ENCODE results near the gene TAOK2. TPM values are rescaled to one million over a fixed set of nuclear protein-coding genes. Genes with fewer than 3 reads are reported as not detected.

TAOK2 gene
- total and polyA plus RNA-seq, 2 of the 13 experiments (the other 11 are each of a cell fraction or from before 2014, with no cell fraction given) = 17.4 to 43.2 TPM

DNA sequence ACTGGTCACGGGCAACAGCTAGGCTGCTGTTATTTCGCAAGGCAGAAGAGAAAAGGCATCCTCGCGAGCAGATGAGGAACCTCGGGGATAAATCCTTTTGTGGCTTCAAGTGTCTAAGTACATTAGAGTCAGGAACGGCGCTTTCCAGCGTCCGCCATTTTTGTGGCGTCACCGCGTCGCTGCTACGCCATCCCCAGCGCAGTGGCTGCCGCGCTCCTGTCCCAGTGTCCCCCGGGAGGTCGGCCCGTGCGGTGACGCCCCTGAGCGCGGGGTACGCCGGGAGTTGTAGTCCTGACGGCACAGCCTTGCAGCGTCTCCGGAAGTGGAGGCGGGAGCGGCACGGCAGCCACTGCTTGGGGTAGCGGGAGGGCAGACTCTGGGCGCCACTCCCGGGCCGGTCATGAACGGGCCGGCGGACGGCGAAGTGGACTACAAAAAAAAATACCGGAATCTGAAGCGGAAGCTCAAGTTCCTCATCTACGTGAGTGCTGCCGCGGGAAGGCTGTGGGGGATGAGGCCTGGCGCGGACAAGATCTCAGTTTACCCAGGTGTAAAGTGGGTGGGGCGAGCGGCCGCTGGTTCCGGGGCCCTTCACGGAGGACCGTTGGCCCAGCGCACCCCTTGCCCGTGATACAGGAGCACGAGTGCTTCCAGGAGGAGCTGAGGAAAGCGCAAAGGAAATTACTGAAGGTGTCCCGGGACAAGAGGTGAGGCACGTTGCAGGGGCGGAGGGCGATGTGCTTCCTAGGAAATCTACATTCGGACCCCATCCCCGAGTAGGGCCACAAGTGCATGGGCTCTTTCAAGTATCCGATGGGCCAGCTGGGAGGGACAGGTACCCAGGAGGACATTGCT, 22.5 kb downstream of the TAOK2 start, which contains the start of gene INO80E (continued):
- TF ChIP-seq ZBTB37 (CRISPR knock-in tag; IDR thresholded peaks at IDR 0.05) (0 out of 2 replicates have a peak, but pooled peaks have one; percentile 31), ZSCAN29 (CRISPR knock-in tag; conservative IDR thresholded peaks at IDR 0.05) (no peak; the same call in 1 of the 2 replicates), ZMYM3 (CRISPR knock-in tag; IDR thresholded peaks at IDR 0.05) (peak; percentile 55), SPEN (CRISPR knock-in tag; IDR thresholded peaks at IDR 0.05; ENCODE audit: low read depth) (peak; percentile 90), TCF7 (IDR thresholded peaks at IDR 0.05; ENCODE audit: low read depth) (no peak), ZNF121 (CRISPR knock-in tag; IDR thresholded peaks at IDR 0.05) (no peak), GABPA (IDR thresholded peaks at IDR 0.05; ENCODE audit: low read depth, low read length) (peak; percentile 76), GABPA (CRISPR knock-in tag; IDR thresholded peaks at IDR 0.05; ENCODE audit: low read depth) (peak; percentile 93), UBTF (CRISPR knock-in tag; IDR thresholded peaks at IDR 0.05) (peak; percentile 84), ZNF607 (CRISPR knock-in tag; IDR thresholded peaks at IDR 0.05; ENCODE audit: borderline replicate concordance) (peak; percentile 79), ZNF207 (IDR thresholded peaks at IDR 0.05; ENCODE audit: borderline replicate concordance) (no peak), ZIK1 (CRISPR knock-in tag; IDR thresholded peaks at IDR 0.05; ENCODE audit: borderline replicate concordance, low read depth) (peak; percentile 77), ZBTB21 (CRISPR knock-in tag; IDR thresholded peaks at IDR 0.05) (peak; percentile 100), ZNF646 (CRISPR knock-in tag; IDR thresholded peaks at IDR 0.05) (no peak), NR1H2 (CRISPR knock-in tag; IDR thresholded peaks at IDR 0.05; ENCODE audit: borderline replicate concordance, low read depth) (no peak; the same call in 1 of the 2 replicates)
- TF ChIP-seq, protein P1, sequence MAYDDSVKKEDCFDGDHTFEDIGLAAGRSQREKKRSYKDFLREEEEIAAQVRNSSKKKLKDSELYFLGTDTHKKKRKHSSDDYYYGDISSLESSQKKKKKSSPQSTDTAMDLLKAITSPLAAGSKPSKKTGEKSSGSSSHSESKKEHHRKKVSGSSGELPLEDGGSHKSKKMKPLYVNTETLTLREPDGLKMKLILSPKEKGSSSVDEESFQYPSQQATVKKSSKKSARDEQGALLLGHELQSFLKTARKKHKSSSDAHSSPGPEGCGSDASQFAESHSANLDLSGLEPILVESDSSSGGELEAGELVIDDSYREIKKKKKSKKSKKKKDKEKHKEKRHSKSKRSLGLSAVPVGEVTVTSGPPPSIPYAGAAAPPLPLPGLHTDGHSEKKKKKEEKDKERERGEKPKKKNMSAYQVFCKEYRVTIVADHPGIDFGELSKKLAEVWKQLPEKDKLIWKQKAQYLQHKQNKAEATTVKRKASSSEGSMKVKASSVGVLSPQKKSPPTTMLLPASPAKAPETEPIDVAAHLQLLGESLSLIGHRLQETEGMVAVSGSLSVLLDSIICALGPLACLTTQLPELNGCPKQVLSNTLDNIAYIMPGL (CRISPR knock-in tag; IDR thresholded peaks at IDR 0.05; ENCODE audit: borderline replicate concordance in 1 of 2, low read depth in 1 of 2) = peak; percentile 91 to 97

All from HepG2 (cell line).